Activated B cell treated with CpG ODN at 0.5 μM for 24 hours (primary cell): ENCODE measurements around the gene FGFR2. TPM values are rescaled to one million over a fixed set of nuclear protein-coding genes. Genes with fewer than 3 reads are reported as not detected.

Experiments used
- ATAC-seq: fragments of 200-7000 bp; cut with Tn5 transposase; one replicate; pipeline ENCODE4 v1.10.0; 2021; ENCODE audit warnings: low read depth, mild to moderate bottlenecking, moderate library complexity
- CTCF ChIA-PET: fragments of 350-600 bp; sonication (Branson Sonifier 250); formaldehyde crosslinking; loops from one replicate; lab custom pipeline; 2021; ENCODE audit warnings: antibody characterized with exemption; lab: Charles Lee
- POLR2A ChIA-PET: fragments of 350-600 bp; sonication (Branson Sonifier 250); formaldehyde crosslinking; loops from one replicate; lab custom pipeline; 2021; ENCODE audit warnings: antibody characterized with exemption; lab: Charles Lee
- DNase-seq: peaks from one replicate; pipeline ENCODE4 v3.0.0; 2022
- H3K27ac Mint-ChIP-seq: one replicate; pipeline ENCODE4 v1.8.0; 2020; ENCODE audit warnings: mixed read lengths
- H3K27me3 Mint-ChIP-seq: one replicate; pipeline ENCODE4 v1.8.0; 2021; ENCODE audit warnings: mixed read lengths
- H3K36me3 Mint-ChIP-seq: one replicate; pipeline ENCODE4 v1.8.0; 2021; ENCODE audit warnings: low read depth, mixed read lengths
- H3K4me1 Mint-ChIP-seq: one replicate; pipeline ENCODE4 v1.8.0; 2021; ENCODE audit warnings: mixed read lengths
- H3K4me3 Mint-ChIP-seq: one replicate; pipeline ENCODE4 v1.8.0; 2020; ENCODE audit warnings: mild to moderate bottlenecking, mixed read lengths
- H3K9me3 Mint-ChIP-seq: one replicate; pipeline ENCODE4 v1.8.0; 2020; ENCODE audit warnings: mixed read lengths
- intact Hi-C: fragments of 100-400 bp; cut with micrococcal nuclease; formaldehyde crosslinking; loops from one replicate; pipeline ENCODE4 v1.15.1; 2024
- total RNA-seq: library from RNA; stranded (reverse); gene quantifications from 2 replicates; pipeline ENCODE4 v1.2.3, GENCODE V29; 2022
- TF ChIP-seq, protein P1 (sequence below): fragments of 200-600 bp; IDR thresholded peaks from one replicate; pipeline ENCODE4 v1.8.0; 2022; ENCODE audit warnings: antibody characterized with exemption, mild to moderate bottlenecking

Gene FGFR2
- total RNA-seq, 1 donor from 2014 or later: not detected

GRCh38 chr10:121469797-121470606 lies 128.2 kb downstream of the FGFR2 start:
- TF ChIP-seq, protein P1, sequence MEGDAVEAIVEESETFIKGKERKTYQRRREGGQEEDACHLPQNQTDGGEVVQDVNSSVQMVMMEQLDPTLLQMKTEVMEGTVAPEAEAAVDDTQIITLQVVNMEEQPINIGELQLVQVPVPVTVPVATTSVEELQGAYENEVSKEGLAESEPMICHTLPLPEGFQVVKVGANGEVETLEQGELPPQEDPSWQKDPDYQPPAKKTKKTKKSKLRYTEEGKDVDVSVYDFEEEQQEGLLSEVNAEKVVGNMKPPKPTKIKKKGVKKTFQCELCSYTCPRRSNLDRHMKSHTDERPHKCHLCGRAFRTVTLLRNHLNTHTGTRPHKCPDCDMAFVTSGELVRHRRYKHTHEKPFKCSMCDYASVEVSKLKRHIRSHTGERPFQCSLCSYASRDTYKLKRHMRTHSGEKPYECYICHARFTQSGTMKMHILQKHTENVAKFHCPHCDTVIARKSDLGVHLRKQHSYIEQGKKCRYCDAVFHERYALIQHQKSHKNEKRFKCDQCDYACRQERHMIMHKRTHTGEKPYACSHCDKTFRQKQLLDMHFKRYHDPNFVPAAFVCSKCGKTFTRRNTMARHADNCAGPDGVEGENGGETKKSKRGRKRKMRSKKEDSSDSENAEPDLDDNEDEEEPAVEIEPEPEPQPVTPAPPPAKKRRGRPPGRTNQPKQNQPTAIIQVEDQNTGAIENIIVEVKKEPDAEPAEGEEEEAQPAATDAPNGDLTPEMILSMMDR: no peak

DNA sequence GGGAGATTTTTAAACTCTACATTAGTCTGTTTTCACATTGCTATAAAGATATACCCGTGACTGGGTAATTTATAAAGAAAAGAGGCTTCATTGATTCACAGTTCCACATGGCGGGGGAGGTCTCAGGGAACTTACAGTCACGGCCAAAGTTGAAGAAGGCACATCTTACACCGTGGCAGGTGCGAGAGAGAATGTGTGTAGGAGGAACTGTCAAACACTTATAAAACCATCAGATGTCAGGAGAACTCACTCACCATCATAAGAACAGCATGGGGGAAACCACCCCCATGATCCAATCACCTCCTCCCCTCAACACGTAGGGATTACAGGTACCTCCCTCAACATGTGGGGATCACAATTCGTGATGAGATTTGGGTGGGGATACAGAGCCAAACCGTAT lies 129.5 kb downstream of the FGFR2 start:
- H3K9me3 Mint-ChIP-seq: peaks cover 3% of the 10 kb centered on the region
- CTCF ChIA-PET: no interaction called here
- H3K4me3 Mint-ChIP-seq: no peak overlapping the region
- no peak for DNase-seq
- intact Hi-C loops: no loop called here
- ATAC-seq: no peak
- H3K27ac Mint-ChIP-seq: no peak overlapping the region
- H3K27me3 Mint-ChIP-seq: no peaks in the 10 kb centered on the region
- POLR2A ChIA-PET: no interaction called here
- H3K36me3 Mint-ChIP-seq: no peaks in the 10 kb centered on the region
- H3K4me1 Mint-ChIP-seq: no peaks in the 10 kb centered on the region
- TF ChIP-seq, protein P1: no peak

More at GRCh38 chr10:121469797-121470606, 128.2 kb downstream of the FGFR2 start:
- Mint-ChIP-seq H3K9me3 (peaks cover 3% of the 10 kb centered on the region), H3K4me3 (no peak overlapping the region), H3K27me3 (no peaks in the 10 kb centered on the region), H3K27ac (no peak overlapping the region), H3K4me1 (no peaks in the 10 kb centered on the region), H3K36me3 (no peaks in the 10 kb centered on the region)
- intact Hi-C loops: no loop called here
- ATAC-seq (no peak), DNase-seq (no peak)
- CTCF ChIA-PET: no interaction called here
- POLR2A ChIA-PET: no interaction called here

- DNase-seq: no peak
These were observed 131.8 kb downstream of the FGFR2 start for GRCh38 chr10:121466424-121466823.

DNA sequence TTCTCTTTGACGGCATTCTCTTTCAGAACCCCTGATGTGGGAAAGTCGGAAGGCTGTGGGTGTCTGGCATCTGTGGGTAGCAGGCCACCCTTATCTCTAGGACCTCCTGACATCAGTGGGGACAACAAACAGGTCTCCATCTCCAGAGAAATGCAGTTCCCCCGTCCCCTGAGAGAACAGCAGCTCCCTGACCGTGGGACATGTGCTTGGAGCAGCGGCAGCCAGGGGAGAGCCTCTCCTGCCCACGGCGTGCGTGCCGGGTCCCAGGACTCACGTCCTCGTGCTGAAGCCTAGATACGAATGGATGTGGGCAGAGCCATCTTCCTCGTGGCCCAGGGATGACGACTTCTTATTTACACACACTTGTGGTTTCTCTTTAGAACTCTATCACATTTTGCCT lies 133.0 kb downstream of the FGFR2 start:
- Mint-ChIP-seq H3K27me3 (no peaks in the 10 kb centered on the region), H3K4me1 (no peaks in the 10 kb centered on the region), H3K36me3 (no peaks in the 10 kb centered on the region), H3K27ac (no peak overlapping the region), H3K4me3 (no peak overlapping the region), H3K9me3 (no peaks in the 10 kb centered on the region)
- intact Hi-C loops: no loop called here
- DNase-seq (no peak), ATAC-seq (no peak)
- TF ChIP-seq, protein P1: no peak
- ChIA-PET CTCF (no interaction called here), POLR2A (no interaction called here)

More at GRCh38 chr10:121466424-121466823, 131.8 kb downstream of the FGFR2 start:
- no peaks in the 10 kb centered on the region for H3K27me3 Mint-ChIP-seq
- no peak overlapping the region for H3K27ac Mint-ChIP-seq
- H3K36me3 Mint-ChIP-seq: no peaks in the 10 kb centered on the region
- TF ChIP-seq, protein P1: no peak
- no peak for ATAC-seq
- peaks cover 3% of the 10 kb centered on the region for H3K9me3 Mint-ChIP-seq
- ChIA-PET POLR2A (no interaction called here), CTCF (no interaction called here)
- H3K4me3 Mint-ChIP-seq: no peak overlapping the region
- H3K4me1 Mint-ChIP-seq: no peaks in the 10 kb centered on the region
- intact Hi-C loops: no loop called here

- ChIA-PET CTCF (no interaction called here), POLR2A (no interaction called here)
- Mint-ChIP-seq H3K4me1 (no peaks in the 10 kb centered on the region), H3K9me3 (no peaks in the 10 kb centered on the region), H3K4me3 (no peak overlapping the region), H3K27ac (no peak overlapping the region), H3K27me3 (no peaks in the 10 kb centered on the region), H3K36me3 (no peaks in the 10 kb centered on the region)
- TF ChIP-seq, protein P1: no peak
- intact Hi-C loops: no loop called here
- no peak for ATAC-seq
- DNase-seq: no peak
These were observed 133.7 kb downstream of the FGFR2 start for GRCh38 chr10:121464517-121464916.
